NCI-H526 treated with DMSO at 0.1 percent for 48 hours (cell line): Measurements from ENCODE around the gene UNC119B.
"Not testable (repeated sequence)": the region's sequence is repeated elsewhere in the genome, so short reads cannot be mapped to it uniquely, and the experiment has no call there.

ENCODE experiments used
- DNase-seq: peaks from one replicate; lab custom pipeline; 2025; lab: John Stamatoyannopoulos, UW

Gene UNC119B

GRCh38 chr12:120719496-120720233 is 9.4 kb downstream of the UNC119B start:
- DNase-seq, result no peak

GRCh38 chr12:120720234-120720986 is 10.2 kb downstream of the UNC119B start:
- DNase-seq, result no peak

GRCh38 chr12:120720987-120721801 is 10.9 kb downstream of the UNC119B start:
- DNase-seq, result no peak

- peak; percentile 99 for DNase-seq
Measured at GRCh38 chr12:120721866-120722265, 11.6 kb downstream of the UNC119B start.

- no peak for DNase-seq
Measured at GRCh38 chr12:120722784-120723183, 12.5 kb downstream of the UNC119B start.

- DNase-seq, result no peak
Measured at GRCh38 chr12:120724720-120725119, 14.5 kb downstream of the UNC119B start.

- DNase-seq, result peak; percentile 51
Measured at GRCh38 chr12:120725151-120725658, 14.9 kb downstream of the UNC119B start.

GRCh38 chr12:120725659-120726509 is 15.6 kb downstream of the UNC119B start, which contains the start of gene ACADS:
Gene ACADS (plus strand): TSS chr12:120725826. CDS start chr12:120725886, 60 bp downstream.
- peak; percentile 70 for DNase-seq

GRCh38 chr12:120726510-120726793 is 16.2 kb downstream of the UNC119B start:
- DNase-seq, result no peak

- no peak for DNase-seq
Measured at GRCh38 chr12:120726961-120727360, 16.7 kb downstream of the UNC119B start.

GRCh38 chr12:120732198-120732597 is 21.9 kb downstream of the UNC119B start:
- not testable (repeated sequence) for DNase-seq

- no peak for DNase-seq
Measured at GRCh38 chr12:120733574-120733973, 23.3 kb downstream of the UNC119B start.

GRCh38 chr12:120734210-120734609 is 24.0 kb downstream of the UNC119B start:
- no peak for DNase-seq

- DNase-seq, result no peak
Measured at GRCh38 chr12:120735181-120735580, 24.9 kb downstream of the UNC119B start.

GRCh38 chr12:120736404-120737331 is 26.4 kb downstream of the UNC119B start:
- DNase-seq, result no peak

GRCh38 chr12:120737557-120738251 is 27.4 kb downstream of the UNC119B start:
- no peak for DNase-seq

GRCh38 chr12:120738252-120739030 is 28.2 kb downstream of the UNC119B start:
- no peak for DNase-seq

- no peak for DNase-seq
Measured at GRCh38 chr12:120739031-120739762, 28.9 kb downstream of the UNC119B start.
